ENCODE results near the gene SINHCAF.

DNA sequence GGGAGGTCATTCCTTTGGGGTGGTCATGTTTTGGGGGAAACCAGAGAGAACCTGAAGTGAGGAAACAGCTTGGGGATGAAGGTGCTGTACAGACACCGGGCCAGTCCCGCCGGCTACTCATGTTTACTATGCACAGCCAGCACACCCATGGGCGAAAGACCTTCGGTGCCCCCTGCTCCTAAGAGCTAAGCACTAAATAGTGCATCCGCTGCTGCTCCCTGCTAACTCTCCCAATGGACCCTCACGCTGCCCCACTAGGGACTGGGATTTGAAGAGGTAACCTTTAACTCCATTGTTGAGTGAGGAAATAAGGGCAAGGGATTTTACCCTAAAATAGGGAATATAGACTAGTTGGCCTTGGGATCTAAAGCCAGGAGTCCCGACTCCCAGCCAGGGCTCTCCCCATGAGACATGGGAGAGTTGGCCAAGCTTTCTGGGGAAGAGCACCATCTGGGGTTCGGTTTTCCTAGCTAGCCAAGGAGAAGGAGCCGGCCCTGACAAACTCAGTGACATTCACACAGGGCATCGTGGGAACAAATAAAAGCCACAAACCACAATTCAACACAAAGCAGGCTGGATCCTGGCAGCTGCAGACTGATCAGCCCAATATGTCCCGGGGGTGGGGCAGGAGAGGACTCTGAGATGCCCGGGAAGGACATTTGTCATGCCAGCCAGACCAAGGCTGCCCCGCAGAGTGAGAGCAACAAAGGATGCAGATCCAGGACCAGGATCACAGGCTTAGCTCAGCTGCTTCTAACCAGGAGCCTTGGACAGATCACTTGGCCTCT lies 91.7 kb downstream of the SINHCAF start:
- TF ChIP-seq POLR2A (IDR thresholded peaks at IDR 0.05; ENCODE audit: low read depth) (no peak), EP300 (IDR thresholded peaks at IDR 0.05) (no peak)

All from esophagus muscularis mucosa (tissue), 2 donors.